SK-N-SH (cell line): ENCODE results near the gene TEKTIP1.

Experiments used
- CTCF ChIP-seq: fragments of 200-600 bp; sonication (generic); IDR thresholded peaks from 2 replicates; pipeline ENCODE4 v1.6.1; 2017; ENCODE audit warnings: antibody characterized with exemption, mild to moderate bottlenecking, moderate library complexity
- GATA2 ChIP-seq: sonication (generic); formaldehyde crosslinking; IDR thresholded peaks from 2 replicates; pipeline ENCODE4 v1.5.0; 2020; ENCODE audit warnings: mild to moderate bottlenecking, missing genetic modification reagents
- MXI1 ChIP-seq: IDR thresholded peaks from 2 replicates; pipeline ENCODE4 v1.6.1; 2012; ENCODE audit warnings: mild to moderate bottlenecking, low read depth, low read length, improper control_type of control experiment
- POLR2AphosphoS5 ChIP-seq: IDR thresholded peaks from 2 replicates; pipeline ENCODE4 v1.6.1; 2012; ENCODE audit warnings: low read depth, low read length
- RAD21 ChIP-seq: IDR thresholded peaks from 2 replicates; pipeline ENCODE4 v1.6.1; 2012; ENCODE audit warnings: mild to moderate bottlenecking, low read length
- RCOR1 ChIP-seq: fragments of 150-350 bp; IDR thresholded peaks from 2 replicates; pipeline ENCODE4 v1.6.1; 2017; ENCODE audit warnings: antibody characterized with exemption, low read length
- RFX5 ChIP-seq: IDR thresholded peaks from 2 replicates; pipeline ENCODE4 v1.6.1; 2012; ENCODE audit warnings: mild to moderate bottlenecking, improper control_type of control experiment, low read length
- SMC3 ChIP-seq: IDR thresholded peaks from 2 replicates; pipeline ENCODE4 v1.6.1; 2012; ENCODE audit warnings: low read depth, low read length, improper control_type of control experiment
- YY1 ChIP-seq: IDR thresholded peaks from 2 replicates; pipeline ENCODE4 v1.4.0; 2012; ENCODE audit warnings: low read depth, mild to moderate bottlenecking
- TF ChIP-seq, protein P1 (sequence below): IDR thresholded peaks from 2 replicates; pipeline ENCODE4 v1.6.1; 2012; ENCODE audit warnings: mild to moderate bottlenecking, low read depth, low read length, moderate library complexity

DNA sequence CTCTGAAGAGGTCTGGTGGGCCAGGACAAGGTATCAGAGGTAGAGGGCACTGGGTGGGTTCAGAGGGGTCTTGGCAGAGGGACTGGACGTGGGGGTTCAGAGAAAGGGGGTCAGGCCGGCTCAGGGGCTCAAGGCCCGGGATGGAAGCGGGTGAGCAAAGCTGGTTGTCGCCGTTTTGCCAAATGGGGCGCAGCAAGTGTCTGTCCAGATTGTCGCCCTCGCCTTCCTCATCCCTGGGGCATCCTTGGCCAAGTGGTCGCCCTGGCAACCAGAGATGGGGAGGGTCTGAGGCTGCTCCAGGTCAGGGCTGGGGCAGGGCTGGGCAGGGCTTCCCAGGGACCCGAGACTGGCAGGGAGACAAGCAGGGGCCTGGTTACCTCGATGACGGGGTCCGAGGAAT is 45.3 kb upstream of the TEKTIP1 start:
- TF ChIP-seq MXI1 (no peak), POLR2AphosphoS5 (no peak), CTCF (no peak), RCOR1 (no peak), SMC3 (no peak), GATA2 (CRISPR knock-in tag) (no peak), RFX5 (no peak), RAD21 (no peak), YY1 (no peak)
- TF ChIP-seq, protein P1, sequence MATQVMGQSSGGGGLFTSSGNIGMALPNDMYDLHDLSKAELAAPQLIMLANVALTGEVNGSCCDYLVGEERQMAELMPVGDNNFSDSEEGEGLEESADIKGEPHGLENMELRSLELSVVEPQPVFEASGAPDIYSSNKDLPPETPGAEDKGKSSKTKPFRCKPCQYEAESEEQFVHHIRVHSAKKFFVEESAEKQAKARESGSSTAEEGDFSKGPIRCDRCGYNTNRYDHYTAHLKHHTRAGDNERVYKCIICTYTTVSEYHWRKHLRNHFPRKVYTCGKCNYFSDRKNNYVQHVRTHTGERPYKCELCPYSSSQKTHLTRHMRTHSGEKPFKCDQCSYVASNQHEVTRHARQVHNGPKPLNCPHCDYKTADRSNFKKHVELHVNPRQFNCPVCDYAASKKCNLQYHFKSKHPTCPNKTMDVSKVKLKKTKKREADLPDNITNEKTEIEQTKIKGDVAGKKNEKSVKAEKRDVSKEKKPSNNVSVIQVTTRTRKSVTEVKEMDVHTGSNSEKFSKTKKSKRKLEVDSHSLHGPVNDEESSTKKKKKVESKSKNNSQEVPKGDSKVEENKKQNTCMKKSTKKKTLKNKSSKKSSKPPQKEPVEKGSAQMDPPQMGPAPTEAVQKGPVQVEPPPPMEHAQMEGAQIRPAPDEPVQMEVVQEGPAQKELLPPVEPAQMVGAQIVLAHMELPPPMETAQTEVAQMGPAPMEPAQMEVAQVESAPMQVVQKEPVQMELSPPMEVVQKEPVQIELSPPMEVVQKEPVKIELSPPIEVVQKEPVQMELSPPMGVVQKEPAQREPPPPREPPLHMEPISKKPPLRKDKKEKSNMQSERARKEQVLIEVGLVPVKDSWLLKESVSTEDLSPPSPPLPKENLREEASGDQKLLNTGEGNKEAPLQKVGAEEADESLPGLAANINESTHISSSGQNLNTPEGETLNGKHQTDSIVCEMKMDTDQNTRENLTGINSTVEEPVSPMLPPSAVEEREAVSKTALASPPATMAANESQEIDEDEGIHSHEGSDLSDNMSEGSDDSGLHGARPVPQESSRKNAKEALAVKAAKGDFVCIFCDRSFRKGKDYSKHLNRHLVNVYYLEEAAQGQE: no peak
